ENCODE measurements around the gene FOSB. TPM values are rescaled to one million over a fixed set of nuclear protein-coding genes. Genes with fewer than 3 reads are reported as not detected.

FOSB gene
- total and polyA plus RNA-seq, 4 donors = 0.18 to 1.3 (median 0.40) TPM

DNA sequence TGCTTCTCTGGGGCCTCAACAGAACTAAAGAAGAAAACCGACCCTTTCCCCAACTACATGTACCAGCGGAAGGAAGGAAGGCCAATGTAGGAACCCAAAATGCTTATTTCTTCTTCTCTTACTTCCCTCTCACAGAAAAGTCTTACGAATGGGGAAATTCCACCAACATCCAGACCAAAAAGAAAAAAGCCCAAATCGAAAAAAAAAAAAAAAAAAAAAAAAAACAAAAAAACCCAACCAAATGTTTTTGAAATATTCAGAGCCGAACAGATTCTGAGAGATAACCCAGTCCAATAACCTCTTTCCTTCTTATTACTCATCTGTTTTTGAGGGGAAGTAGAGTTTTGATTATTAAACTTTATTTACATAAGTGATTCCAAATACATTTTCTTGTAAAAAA is 34.3 kb downstream of the FOSB start:
- no peaks in the 10 kb centered on the region for H3K9me3 ChIP-seq (ENCODE audit: control insufficient read depth in 4 of 4, low read length in 3 of 4)
- H3K4me1 ChIP-seq (ENCODE audit: control insufficient read depth in 4 of 4, insufficient read depth in 4 of 4, low read length in 3 of 4) = peaks cover 13 to 24% (median 15%) of the 10 kb centered on the region in 4 donors
- H3K27me3 ChIP-seq (ENCODE audit: control insufficient read depth in 4 of 4, insufficient read depth in 4 of 4, low read length in 3 of 4) = no peaks in the 10 kb centered on the region
- no peak overlapping the region for H3K27ac ChIP-seq (ENCODE audit: low read depth in 1 of 2, low read length in 2 of 2)
- no peak overlapping the region for H3K9ac ChIP-seq (ENCODE audit: low read depth in 1 of 2, low read length in 2 of 2)
- H3K36me3 ChIP-seq (ENCODE audit: control insufficient read depth in 4 of 4, insufficient read depth in 3 of 4, low read depth in 1 of 4, low read length in 3 of 4) = no peaks in the 10 kb centered on the region
- no peak overlapping the region for H3K4me3 ChIP-seq (ENCODE audit: low read depth in 1 of 3, low read length in 3 of 3)
- no peak for DNase-seq (ENCODE audit: low spot score)
- TF ChIP-seq TAF1 (conservative IDR thresholded peaks at IDR 0.05) (no peak), FOXA2 (IDR thresholded peaks at IDR 0.05) (no peak), HNF4G (IDR thresholded peaks at IDR 0.05) (no peak), FOXA1 (IDR thresholded peaks at IDR 0.05) (no peak), NR2F2 (IDR thresholded peaks at IDR 0.05) (no peak), RXRA (IDR thresholded peaks at IDR 0.05) (no peak)
- TF ChIP-seq, protein P1, sequence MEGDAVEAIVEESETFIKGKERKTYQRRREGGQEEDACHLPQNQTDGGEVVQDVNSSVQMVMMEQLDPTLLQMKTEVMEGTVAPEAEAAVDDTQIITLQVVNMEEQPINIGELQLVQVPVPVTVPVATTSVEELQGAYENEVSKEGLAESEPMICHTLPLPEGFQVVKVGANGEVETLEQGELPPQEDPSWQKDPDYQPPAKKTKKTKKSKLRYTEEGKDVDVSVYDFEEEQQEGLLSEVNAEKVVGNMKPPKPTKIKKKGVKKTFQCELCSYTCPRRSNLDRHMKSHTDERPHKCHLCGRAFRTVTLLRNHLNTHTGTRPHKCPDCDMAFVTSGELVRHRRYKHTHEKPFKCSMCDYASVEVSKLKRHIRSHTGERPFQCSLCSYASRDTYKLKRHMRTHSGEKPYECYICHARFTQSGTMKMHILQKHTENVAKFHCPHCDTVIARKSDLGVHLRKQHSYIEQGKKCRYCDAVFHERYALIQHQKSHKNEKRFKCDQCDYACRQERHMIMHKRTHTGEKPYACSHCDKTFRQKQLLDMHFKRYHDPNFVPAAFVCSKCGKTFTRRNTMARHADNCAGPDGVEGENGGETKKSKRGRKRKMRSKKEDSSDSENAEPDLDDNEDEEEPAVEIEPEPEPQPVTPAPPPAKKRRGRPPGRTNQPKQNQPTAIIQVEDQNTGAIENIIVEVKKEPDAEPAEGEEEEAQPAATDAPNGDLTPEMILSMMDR (IDR thresholded peaks at IDR 0.05; ENCODE audit: low read depth, low read length, missing input control) = no peak
- TF ChIP-seq, protein P2, sequence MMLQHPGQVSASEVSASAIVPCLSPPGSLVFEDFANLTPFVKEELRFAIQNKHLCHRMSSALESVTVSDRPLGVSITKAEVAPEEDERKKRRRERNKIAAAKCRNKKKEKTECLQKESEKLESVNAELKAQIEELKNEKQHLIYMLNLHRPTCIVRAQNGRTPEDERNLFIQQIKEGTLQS (IDR thresholded peaks at IDR 0.05) = no peak
- TF ChIP-seq, protein P3, sequence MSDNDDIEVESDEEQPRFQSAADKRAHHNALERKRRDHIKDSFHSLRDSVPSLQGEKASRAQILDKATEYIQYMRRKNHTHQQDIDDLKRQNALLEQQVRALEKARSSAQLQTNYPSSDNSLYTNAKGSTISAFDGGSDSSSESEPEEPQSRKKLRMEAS (IDR thresholded peaks at IDR 0.05) = no peak
- 79% methylated on average over 5 of the region's 5 CpGs for WGBS

DNA sequence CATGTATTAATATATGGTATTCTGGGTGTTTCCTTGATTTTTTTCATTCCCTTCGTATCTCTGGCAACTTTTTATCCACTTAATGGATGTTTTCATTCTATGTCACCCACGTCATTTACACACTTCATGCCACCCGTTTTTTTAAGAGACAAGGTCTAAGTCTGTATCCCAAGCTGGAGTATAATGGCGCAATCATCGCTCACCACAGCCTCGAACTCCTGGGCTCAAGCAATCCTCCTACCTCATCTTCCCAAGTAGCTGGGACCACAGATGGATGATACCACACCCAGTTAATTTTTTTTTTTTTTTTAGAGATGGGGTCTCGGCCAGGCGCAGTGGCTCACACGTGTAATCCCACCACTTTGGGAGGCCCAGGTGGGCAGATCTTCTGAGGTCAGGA is 36.1 kb downstream of the FOSB start:
- no peak overlapping the region for H3K27ac ChIP-seq (ENCODE audit: low read depth in 1 of 2, low read length in 2 of 2)
- 84% methylated on average over 9 of the region's 9 CpGs for WGBS
- no peaks in the 10 kb centered on the region for H3K36me3 ChIP-seq (ENCODE audit: control insufficient read depth in 4 of 4, insufficient read depth in 3 of 4, low read depth in 1 of 4, low read length in 3 of 4)
- H3K27me3 ChIP-seq (ENCODE audit: control insufficient read depth in 4 of 4, insufficient read depth in 4 of 4, low read length in 3 of 4) = no peaks in the 10 kb centered on the region
- H3K4me3 ChIP-seq (ENCODE audit: low read depth in 1 of 3, low read length in 3 of 3) = no peak overlapping the region
- no peaks in the 10 kb centered on the region for H3K9me3 ChIP-seq (ENCODE audit: control insufficient read depth in 4 of 4, low read length in 3 of 4)
- H3K9ac ChIP-seq (ENCODE audit: low read depth in 1 of 2, low read length in 2 of 2) = no peak overlapping the region
- no peak for TF ChIP-seq HNF4G (IDR thresholded peaks at IDR 0.05)
- no peak for TF ChIP-seq SP1 (IDR thresholded peaks at IDR 0.05)
- no peak for TF ChIP-seq RAD21 (IDR thresholded peaks at IDR 0.05)
- no peak for TF ChIP-seq JUND (IDR thresholded peaks at IDR 0.05)
- TF ChIP-seq, protein P4, sequence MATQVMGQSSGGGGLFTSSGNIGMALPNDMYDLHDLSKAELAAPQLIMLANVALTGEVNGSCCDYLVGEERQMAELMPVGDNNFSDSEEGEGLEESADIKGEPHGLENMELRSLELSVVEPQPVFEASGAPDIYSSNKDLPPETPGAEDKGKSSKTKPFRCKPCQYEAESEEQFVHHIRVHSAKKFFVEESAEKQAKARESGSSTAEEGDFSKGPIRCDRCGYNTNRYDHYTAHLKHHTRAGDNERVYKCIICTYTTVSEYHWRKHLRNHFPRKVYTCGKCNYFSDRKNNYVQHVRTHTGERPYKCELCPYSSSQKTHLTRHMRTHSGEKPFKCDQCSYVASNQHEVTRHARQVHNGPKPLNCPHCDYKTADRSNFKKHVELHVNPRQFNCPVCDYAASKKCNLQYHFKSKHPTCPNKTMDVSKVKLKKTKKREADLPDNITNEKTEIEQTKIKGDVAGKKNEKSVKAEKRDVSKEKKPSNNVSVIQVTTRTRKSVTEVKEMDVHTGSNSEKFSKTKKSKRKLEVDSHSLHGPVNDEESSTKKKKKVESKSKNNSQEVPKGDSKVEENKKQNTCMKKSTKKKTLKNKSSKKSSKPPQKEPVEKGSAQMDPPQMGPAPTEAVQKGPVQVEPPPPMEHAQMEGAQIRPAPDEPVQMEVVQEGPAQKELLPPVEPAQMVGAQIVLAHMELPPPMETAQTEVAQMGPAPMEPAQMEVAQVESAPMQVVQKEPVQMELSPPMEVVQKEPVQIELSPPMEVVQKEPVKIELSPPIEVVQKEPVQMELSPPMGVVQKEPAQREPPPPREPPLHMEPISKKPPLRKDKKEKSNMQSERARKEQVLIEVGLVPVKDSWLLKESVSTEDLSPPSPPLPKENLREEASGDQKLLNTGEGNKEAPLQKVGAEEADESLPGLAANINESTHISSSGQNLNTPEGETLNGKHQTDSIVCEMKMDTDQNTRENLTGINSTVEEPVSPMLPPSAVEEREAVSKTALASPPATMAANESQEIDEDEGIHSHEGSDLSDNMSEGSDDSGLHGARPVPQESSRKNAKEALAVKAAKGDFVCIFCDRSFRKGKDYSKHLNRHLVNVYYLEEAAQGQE (IDR thresholded peaks at IDR 0.05) = no peak
- TF ChIP-seq NR2F2 (IDR thresholded peaks at IDR 0.05) = no peak
- TF ChIP-seq FOXA1 (IDR thresholded peaks at IDR 0.05) = no peak
- TF ChIP-seq, protein P2 (IDR thresholded peaks at IDR 0.05) = no peak
- TF ChIP-seq, protein P1 (IDR thresholded peaks at IDR 0.05; ENCODE audit: low read depth, low read length, missing input control) = no peak
- peaks cover 6 to 24% (median 13%) of the 10 kb centered on the region in 4 donors for H3K4me1 ChIP-seq (ENCODE audit: control insufficient read depth in 4 of 4, insufficient read depth in 4 of 4, low read length in 3 of 4)
- no peak for DNase-seq (ENCODE audit: low spot score)

All from liver (tissue), 9 donors.